ENCODE measurements around the gene PPARA.

PPARA gene

DNA sequence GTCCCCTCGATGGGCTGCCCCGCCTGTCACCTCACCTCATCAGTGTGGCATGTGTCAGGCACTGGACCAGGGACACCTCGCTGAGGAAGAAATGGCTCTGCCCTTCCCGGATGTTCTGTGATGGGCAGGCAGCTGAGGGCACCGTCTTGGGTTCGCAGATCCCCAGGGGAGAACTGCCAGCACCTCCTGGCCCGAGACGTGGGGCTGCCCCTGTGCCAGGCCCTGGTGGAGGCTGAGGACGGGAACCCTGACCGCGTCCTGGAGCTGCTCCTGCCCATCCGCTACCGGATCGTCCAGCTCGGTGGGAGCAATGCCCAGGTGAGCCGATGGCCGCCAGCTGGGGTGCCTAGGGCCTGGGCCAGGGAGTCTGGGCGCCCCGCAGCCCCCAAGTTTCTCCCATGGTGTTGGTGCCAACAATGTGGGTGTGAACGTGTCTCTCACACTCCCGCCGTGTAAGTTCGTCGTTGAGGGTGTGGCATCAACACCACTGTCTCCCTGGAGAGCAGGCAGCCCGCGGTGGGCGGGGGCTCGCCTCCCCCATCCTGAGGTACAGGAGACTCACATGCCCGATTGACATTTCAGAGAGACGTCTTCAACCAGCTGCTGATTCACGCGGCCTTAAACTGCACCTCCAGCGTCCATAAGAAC, 139.0 kb downstream of the PPARA start:
- H3K4me3 Mint-ChIP-seq, result no peak overlapping the region
- H3K9me3 Mint-ChIP-seq, result no peaks in the 10 kb centered on the region
- H3K36me3 Mint-ChIP-seq (ENCODE audit: low read depth), result peaks cover 10% of the 10 kb centered on the region
- peaks cover 27% of the 10 kb centered on the region for H3K4me1 Mint-ChIP-seq (ENCODE audit: low read depth)
- H3K27ac Mint-ChIP-seq, result no peak overlapping the region
- H3K27me3 Mint-ChIP-seq, result no peaks in the 10 kb centered on the region

DNA sequence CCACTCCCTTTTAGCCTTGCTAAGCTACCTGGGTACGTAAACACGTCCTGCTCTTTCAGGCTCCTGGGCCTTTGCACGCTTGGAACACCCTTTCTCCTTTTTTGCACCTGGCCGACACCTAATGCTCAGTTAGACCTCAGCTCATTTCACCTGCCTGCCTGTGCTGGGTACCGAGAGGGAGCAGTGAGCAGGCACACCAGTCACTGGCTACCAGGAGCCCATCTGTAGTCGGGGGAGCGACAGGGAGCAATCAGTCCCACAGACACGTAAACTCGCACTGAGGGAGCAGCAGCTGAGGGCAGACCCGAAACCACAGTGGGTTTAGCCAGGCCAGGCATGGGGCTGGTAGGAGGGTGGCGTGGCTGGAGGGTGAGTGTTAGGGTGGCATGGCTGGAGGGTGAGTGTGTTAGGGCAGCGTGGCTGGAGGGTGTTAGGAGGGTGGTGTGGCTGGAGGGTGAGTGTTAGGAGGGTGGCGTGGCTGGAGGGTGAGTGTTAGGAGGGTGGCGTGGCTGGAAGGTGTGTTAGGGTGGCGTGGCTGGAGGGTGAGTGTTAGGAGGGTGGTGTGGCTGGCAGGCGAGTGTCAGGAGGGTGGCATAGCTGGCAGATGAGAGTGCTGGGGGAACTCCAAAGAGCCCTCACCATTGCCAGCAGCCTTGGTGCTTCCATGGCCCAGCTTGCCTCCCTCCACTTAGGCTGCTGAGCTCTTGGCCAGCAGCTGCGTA, 140.0 kb downstream of the PPARA start:
- peaks cover 33% of the 10 kb centered on the region for H3K4me1 Mint-ChIP-seq (ENCODE audit: low read depth)
- H3K27ac Mint-ChIP-seq, result no peak overlapping the region
- peaks cover 7% of the 10 kb centered on the region for H3K36me3 Mint-ChIP-seq (ENCODE audit: low read depth)
- H3K9me3 Mint-ChIP-seq, result no peaks in the 10 kb centered on the region
- H3K27me3 Mint-ChIP-seq, result no peaks in the 10 kb centered on the region
- H3K4me3 Mint-ChIP-seq, result no peak overlapping the region

GRCh38 chr22:46290843-46291785, 140.8 kb downstream of the PPARA start:
- Mint-ChIP-seq H3K4me3 (no peak overlapping the region), H3K9me3 (no peaks in the 10 kb centered on the region), H3K27me3 (no peaks in the 10 kb centered on the region), H3K36me3 (ENCODE audit: low read depth) (peaks cover 4% of the 10 kb centered on the region), H3K4me1 (ENCODE audit: low read depth) (peaks cover 41% of the 10 kb centered on the region), H3K27ac (no peak overlapping the region)

GRCh38 chr22:46292173-46292572, 141.8 kb downstream of the PPARA start:
- Mint-ChIP-seq H3K36me3 (ENCODE audit: low read depth) (peaks cover 4% of the 10 kb centered on the region), H3K27me3 (no peaks in the 10 kb centered on the region), H3K4me3 (no peak overlapping the region), H3K9me3 (no peaks in the 10 kb centered on the region), H3K4me1 (ENCODE audit: low read depth) (peaks cover 47% of the 10 kb centered on the region), H3K27ac (no peak overlapping the region)

DNA sequence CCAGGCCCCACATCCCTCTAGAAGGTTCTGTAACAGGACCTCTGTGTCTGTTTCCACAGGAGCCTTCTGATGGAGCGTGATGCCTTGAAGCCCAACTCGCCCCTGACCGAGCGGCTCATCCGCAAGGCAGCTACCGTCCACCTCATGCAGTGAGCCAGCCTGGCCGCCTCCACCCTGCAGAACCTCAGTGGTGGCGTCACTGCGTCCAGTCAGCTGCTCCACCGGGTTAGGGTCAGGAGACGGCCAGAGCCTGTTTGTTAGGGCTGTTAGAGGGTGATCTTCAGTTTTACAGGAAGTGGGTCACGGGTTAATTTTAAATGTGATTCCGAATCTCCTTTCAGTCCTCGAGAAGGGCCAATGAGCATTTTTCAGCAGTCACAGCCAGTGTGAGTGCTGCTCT, 142.4 kb downstream of the PPARA start:
- Mint-ChIP-seq H3K36me3 (ENCODE audit: low read depth) (peaks cover 9% of the 10 kb centered on the region), H3K4me3 (no peak overlapping the region), H3K4me1 (ENCODE audit: low read depth) (peaks cover 46% of the 10 kb centered on the region), H3K9me3 (no peaks in the 10 kb centered on the region), H3K27ac (no peak overlapping the region), H3K27me3 (no peaks in the 10 kb centered on the region)

Measured in stimulated activated naive CD8-positive, alpha-beta T cell treated with anti-CD3 and anti-CD28 coated beads, Interleukin-15, Interleukin-2, amounts not matched to agents 100 ng/mL and 50 ng/mL, for 24 hours (primary cell).